Ishikawa (cell line): ENCODE data around the gene PCDH9.

ENCODE experiments used
- EGR1 ChIP-seq: IDR thresholded peaks from 2 replicates; pipeline ENCODE4 v1.6.1; 2012
- EP300 ChIP-seq: IDR thresholded peaks from 2 replicates; pipeline ENCODE4 v1.6.1; 2012; ENCODE audit warnings: borderline replicate concordance
- NFIC ChIP-seq: IDR thresholded peaks from 2 replicates; pipeline ENCODE4 v1.6.1; 2012
- RAD21 ChIP-seq: IDR thresholded peaks from 2 replicates; pipeline ENCODE4 v1.6.1; 2012; ENCODE audit warnings: low read depth
- TAF1 ChIP-seq: IDR thresholded peaks from 2 replicates; pipeline ENCODE4 v1.6.1; 2012; ENCODE audit warnings: low read depth, mild to moderate bottlenecking
- YY1 ChIP-seq: IDR thresholded peaks from 2 replicates; pipeline ENCODE4 v1.6.1; 2012; ENCODE audit warnings: low read depth
- ZBTB7A ChIP-seq: IDR thresholded peaks from 2 replicates; pipeline ENCODE4 v1.6.1; 2012; ENCODE audit warnings: low read depth
- TF ChIP-seq, protein P1 (sequence below): IDR thresholded peaks from 2 replicates; pipeline ENCODE4 v1.6.1; 2012; ENCODE audit warnings: low read depth, mild to moderate bottlenecking
- TF ChIP-seq, protein P2 (sequence below): IDR thresholded peaks from 2 replicates; pipeline ENCODE4 v1.6.1; 2012

DNA sequence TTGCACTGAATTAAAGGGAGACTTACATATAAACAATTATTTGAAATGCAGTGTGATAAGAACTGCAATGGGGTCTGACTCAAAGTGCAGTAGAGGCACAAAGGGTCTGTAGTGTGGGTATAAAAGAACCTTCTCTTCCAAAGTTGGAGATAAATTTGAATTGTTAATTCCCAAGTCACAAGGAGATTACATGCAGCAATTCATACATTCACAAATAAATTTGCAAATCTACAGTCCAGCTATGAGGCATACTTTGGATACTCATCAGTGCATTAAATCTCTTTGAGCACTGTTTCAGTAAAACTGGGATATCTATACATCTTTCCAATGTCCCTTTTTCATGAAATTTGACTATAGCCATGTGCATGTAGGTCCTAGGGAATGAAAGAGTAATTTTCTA, 799.4 kb downstream of the PCDH9 start:
- TF ChIP-seq EP300 (no peak), YY1 (no peak), EGR1 (no peak), RAD21 (no peak), ZBTB7A (no peak), TAF1 (no peak), NFIC (no peak)
- TF ChIP-seq, protein P1, sequence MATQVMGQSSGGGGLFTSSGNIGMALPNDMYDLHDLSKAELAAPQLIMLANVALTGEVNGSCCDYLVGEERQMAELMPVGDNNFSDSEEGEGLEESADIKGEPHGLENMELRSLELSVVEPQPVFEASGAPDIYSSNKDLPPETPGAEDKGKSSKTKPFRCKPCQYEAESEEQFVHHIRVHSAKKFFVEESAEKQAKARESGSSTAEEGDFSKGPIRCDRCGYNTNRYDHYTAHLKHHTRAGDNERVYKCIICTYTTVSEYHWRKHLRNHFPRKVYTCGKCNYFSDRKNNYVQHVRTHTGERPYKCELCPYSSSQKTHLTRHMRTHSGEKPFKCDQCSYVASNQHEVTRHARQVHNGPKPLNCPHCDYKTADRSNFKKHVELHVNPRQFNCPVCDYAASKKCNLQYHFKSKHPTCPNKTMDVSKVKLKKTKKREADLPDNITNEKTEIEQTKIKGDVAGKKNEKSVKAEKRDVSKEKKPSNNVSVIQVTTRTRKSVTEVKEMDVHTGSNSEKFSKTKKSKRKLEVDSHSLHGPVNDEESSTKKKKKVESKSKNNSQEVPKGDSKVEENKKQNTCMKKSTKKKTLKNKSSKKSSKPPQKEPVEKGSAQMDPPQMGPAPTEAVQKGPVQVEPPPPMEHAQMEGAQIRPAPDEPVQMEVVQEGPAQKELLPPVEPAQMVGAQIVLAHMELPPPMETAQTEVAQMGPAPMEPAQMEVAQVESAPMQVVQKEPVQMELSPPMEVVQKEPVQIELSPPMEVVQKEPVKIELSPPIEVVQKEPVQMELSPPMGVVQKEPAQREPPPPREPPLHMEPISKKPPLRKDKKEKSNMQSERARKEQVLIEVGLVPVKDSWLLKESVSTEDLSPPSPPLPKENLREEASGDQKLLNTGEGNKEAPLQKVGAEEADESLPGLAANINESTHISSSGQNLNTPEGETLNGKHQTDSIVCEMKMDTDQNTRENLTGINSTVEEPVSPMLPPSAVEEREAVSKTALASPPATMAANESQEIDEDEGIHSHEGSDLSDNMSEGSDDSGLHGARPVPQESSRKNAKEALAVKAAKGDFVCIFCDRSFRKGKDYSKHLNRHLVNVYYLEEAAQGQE: no peak
- TF ChIP-seq, protein P2, sequence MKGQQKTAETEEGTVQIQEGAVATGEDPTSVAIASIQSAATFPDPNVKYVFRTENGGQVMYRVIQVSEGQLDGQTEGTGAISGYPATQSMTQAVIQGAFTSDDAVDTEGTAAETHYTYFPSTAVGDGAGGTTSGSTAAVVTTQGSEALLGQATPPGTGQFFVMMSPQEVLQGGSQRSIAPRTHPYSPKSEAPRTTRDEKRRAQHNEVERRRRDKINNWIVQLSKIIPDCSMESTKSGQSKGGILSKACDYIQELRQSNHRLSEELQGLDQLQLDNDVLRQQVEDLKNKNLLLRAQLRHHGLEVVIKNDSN: no peak
